Measurements from ENCODE around the gene MSH6. TPM values are rescaled to one million over a fixed set of nuclear protein-coding genes. Genes with fewer than 3 reads are reported as not detected.

The MSH6 gene
- total and polyA plus RNA-seq, 2 of the 8 experiments (the other 6 are each of a cell fraction or from before 2014, with no cell fraction given), result 45.8 to 301 TPM

- Histone ChIP-seq H3K4ac (replicated peaks; ENCODE audit: insufficient read length, low read depth, low read length) (no peak overlapping the region), H3K23ac (ENCODE audit: insufficient read length) (no peak overlapping the region), H2AK5ac (ENCODE audit: low read depth, low read length) (no peak overlapping the region), H2BK120ac (replicated peaks; ENCODE audit: low read depth, low read length) (no peak overlapping the region), H3K79me2 (ENCODE audit: control insufficient read depth in 1 of 2, insufficient read depth in 2 of 2, low read length in 2 of 2) (peaks cover 0 to 95% of the 10 kb centered on the region in 2 experiments; a peak in 3 of 4 replicates), H4K20me1 (replicated peaks in 1 of 2; ENCODE audit: control insufficient read depth in 1 of 2, insufficient read depth in 2 of 2, low read length in 2 of 2) (peaks cover 1 to 3% of the 10 kb centered on the region in 2 experiments), H3K56ac (replicated peaks; ENCODE audit: insufficient read length, low read depth, low read length) (no peak overlapping the region), H3K9ac (replicated peaks in 1 of 4; ENCODE audit: extremely low read depth in 1 of 4, low read depth in 3 of 4, low read length in 3 of 4) (no peak overlapping the region), H3K27ac (ENCODE audit: low read depth, low read length) (no peak overlapping the region), H4K8ac (ENCODE audit: extremely low read depth, insufficient read depth, low read length) (no peak overlapping the region), H2BK12ac (ENCODE audit: low read depth, low read length) (no peak overlapping the region), H4K5ac (ENCODE audit: insufficient read length, low read depth, low read length) (no peak overlapping the region), H2BK20ac (ENCODE audit: low read length) (no peak overlapping the region), H3K23me2 (ENCODE audit: low read depth, low read length) (no peaks in the 10 kb centered on the region), H3K4me2 (ENCODE audit: insufficient read depth in 1 of 2, low read depth in 2 of 2, low read length in 2 of 2) (no peak overlapping the region), H4K91ac (replicated peaks; ENCODE audit: insufficient read length, low read length) (no peak overlapping the region), H2BK15ac (ENCODE audit: low read length) (no peak overlapping the region), H3K4me1 (replicated peaks in 1 of 4; ENCODE audit: control insufficient read depth in 3 of 4, insufficient read depth in 4 of 4, low read length in 3 of 4) (no peaks in the 10 kb centered on the region), H3K79me1 (ENCODE audit: low read depth, low read length) (peaks cover 10% of the 10 kb centered on the region; the same call in 1 of the 2 replicates), H3K36me3 (ENCODE audit: control insufficient read depth in 2 of 4, insufficient read depth in 4 of 4, low read length in 3 of 4) (no peaks in the 10 kb centered on the region; a peak in 1 of 8 replicates), H3K14ac (ENCODE audit: insufficient read length) (no peak overlapping the region), H3K4me3 (ENCODE audit: extremely low read depth in 1 of 4, insufficient read depth in 2 of 4, low read depth in 3 of 4, low read length in 4 of 4) (no peak overlapping the region), H3K9me3 (ENCODE audit: insufficient read depth in 2 of 2, low read depth in 1 of 2, low read length in 1 of 2) (no peaks in the 10 kb centered on the region), H3K27me3 (replicated peaks in 1 of 4; ENCODE audit: control insufficient read depth in 3 of 4, extremely low read depth in 1 of 4, insufficient read depth in 3 of 4, low read length in 3 of 4) (no peaks in the 10 kb centered on the region), H2BK5ac (ENCODE audit: low read depth, low read length) (no peak overlapping the region), H2AFZ (ENCODE audit: low read length) (no peak overlapping the region), H3K18ac (ENCODE audit: extremely low read depth, low read length) (no peak overlapping the region)
- CTCF ChIA-PET (ENCODE audit: partially characterized antibody), result interaction anchor here (4.6 kb wide), 1 partner anchor 8 kb away, joined by 22 read pairs; no protein-coding TSS in a partner anchor
- DNase-seq (ENCODE audit: low read depth in 1 of 2, low spot score in 2 of 2) (no peak), FAIRE-seq (no peak)
- 82% methylated on average over 1 of the region's 1 CpG; no CpG with 5 or more reads in 1 of the 2 experiments for WGBS, 2 experiments (ENCODE audit: extremely low coverage in 1 of 2, insufficient coverage in 1 of 2, insufficient read length in 1 of 2, insufficient replicate concordance in 2 of 2, low coverage in 1 of 2, low lambda C conversion rate in 2 of 2, missing lambda C conversion rate in 1 of 2)
- POLR2A ChIA-PET (ENCODE audit: partially characterized antibody), result interaction anchor here (0.8 kb wide), 1 partner anchor 18 kb away, joined by 4 read pairs; no protein-coding TSS in a partner anchor
- no peak for TF ChIP-seq TBP (IDR thresholded peaks at IDR 0.05; ENCODE audit: low read depth, low read length)
- TF ChIP-seq ASH2L (IDR thresholded peaks at IDR 0.05; ENCODE audit: low read length), result no peak
Observed at GRCh38 chr2:47850198-47850597, 67.3 kb downstream of the MSH6 start.

Data from H1 (cell line).